HepG2 (cell line): Measurements from ENCODE around the gene EPN2. TPM values are rescaled to one million over a fixed set of nuclear protein-coding genes. Genes with fewer than 3 reads are reported as not detected.

ENCODE experiments used
- ASH2L ChIP-seq: fragments of 300-600, 200-600 bp; sonication (generic); IDR thresholded peaks from 2 replicates; pipeline ENCODE4 v1.7.0; 2017; ENCODE audit warnings: low read depth, mild to moderate bottlenecking, moderate library complexity, mixed read lengths, low read length; ENCODE audit not compliant: insufficient read length
- ATF7-NPFF ChIP-seq: sonication (generic); formaldehyde crosslinking; IDR thresholded peaks from 2 replicates; pipeline ENCODE4 v1.8.1; 2023; ENCODE audit warnings: mild to moderate bottlenecking, low read depth, missing genetic modification reagents, moderate library complexity
- CBFB ChIP-seq: sonication (generic); formaldehyde crosslinking; IDR thresholded peaks from 2 replicates; pipeline ENCODE4 v1.4.0; 2020; ENCODE audit warnings: missing genetic modification reagents
- GABPA ChIP-seq, 2 experiments: IDR thresholded peaks; 2 replicates each; pipeline ENCODE4 v1.6.1; 2011 to 2016; ENCODE audit warnings: low read depth in 2 of 2, low read length in 1 of 2, missing biosample characterization in 1 of 2, missing genetic modification characterization in 1 of 2
- GRHL1 ChIP-seq: sonication (generic); formaldehyde crosslinking; conservative IDR thresholded peaks from 2 replicates; pipeline ENCODE4 v1.8.0; 2022; ENCODE audit warnings: missing genetic modification reagents
- JARID2 ChIP-seq: sonication (generic); formaldehyde crosslinking; IDR thresholded peaks from 2 replicates; pipeline ENCODE4 v1.8.1; 2023; ENCODE audit warnings: missing genetic modification reagents, inconsistent platforms; ENCODE audit not compliant: insufficient replicate concordance
- PRDM15 ChIP-seq: sonication (generic); formaldehyde crosslinking; IDR thresholded peaks from 2 replicates; pipeline ENCODE4 v1.4.0; 2020; ENCODE audit warnings: missing genetic modification reagents
- SNRNP70 ChIP-seq: fragments of 200-400 bp; formaldehyde crosslinking; IDR thresholded peaks from 2 replicates; pipeline ENCODE4 v1.6.1; 2017; ENCODE audit warnings: mild to moderate bottlenecking, low read depth, low read length, moderate library complexity
- ZC3H13 ChIP-seq: sonication (generic); formaldehyde crosslinking; IDR thresholded peaks from 2 replicates; pipeline ENCODE4 v1.8.1; 2023; ENCODE audit warnings: mild to moderate bottlenecking, missing genetic modification reagents, moderate library complexity
- ZFP91 ChIP-seq: sonication (generic); formaldehyde crosslinking; IDR thresholded peaks from 2 replicates; pipeline ENCODE4 v1.9.0; 2022; ENCODE audit warnings: missing genetic modification reagents, mild to moderate bottlenecking, borderline replicate concordance
- ZFX ChIP-seq: sonication (generic); formaldehyde crosslinking; IDR thresholded peaks from 2 replicates; pipeline ENCODE4 v1.4.0; 2020; ENCODE audit warnings: mild to moderate bottlenecking, low read depth, missing genetic modification reagents, moderate library complexity
- ZFYVE20 ChIP-seq: sonication (generic); formaldehyde crosslinking; IDR thresholded peaks from 2 replicates; pipeline ENCODE4 v1.8.0; 2023; ENCODE audit warnings: low read depth, mild to moderate bottlenecking, moderate library complexity, missing genetic modification reagents, borderline replicate concordance
- ZNF569 ChIP-seq: sonication (generic); formaldehyde crosslinking; IDR thresholded peaks from 2 replicates; pipeline ENCODE4 v1.5.0; 2020; ENCODE audit warnings: mild to moderate bottlenecking, missing genetic modification reagents, moderate library complexity, borderline replicate concordance
- ZNF572 ChIP-seq: sonication (generic); formaldehyde crosslinking; IDR thresholded peaks from 2 replicates; pipeline ENCODE4 v1.5.1; 2020; ENCODE audit warnings: mild to moderate bottlenecking, missing genetic modification reagents
- ZNF713 ChIP-seq: sonication (generic); formaldehyde crosslinking; IDR thresholded peaks from 2 replicates; pipeline ENCODE4 v1.4.0; 2020; ENCODE audit warnings: mild to moderate bottlenecking, missing genetic modification reagents
- ZNF75D ChIP-seq: sonication (generic); formaldehyde crosslinking; IDR thresholded peaks from 2 replicates; pipeline ENCODE4 v1.8.1; 2023; ENCODE audit warnings: missing genetic modification reagents, mild to moderate bottlenecking, borderline replicate concordance
- ZNF777 ChIP-seq: sonication (generic); formaldehyde crosslinking; IDR thresholded peaks from 2 replicates; pipeline ENCODE4 v1.4.0; 2020; ENCODE audit warnings: missing genetic modification reagents
- polyA plus RNA-seq, 8 experiments: library from polyadenylated mRNA; depleted of rRNA in 3 of 8; stranded (reverse) in 7 of 8; unstranded in 1 of 8; fragments of >200 nt; fragmentation: Illumina TruSeq in 4 of 8; extraction: Trizol in 4 of 8; gene quantifications; 2 replicates each; pipeline versions ENCODE4 v1.2.1 to v1.2.3, GENCODE V29; 2011 to 2016; ENCODE audit warnings: low read depth in 4 of 8, missing spikeins in 1 of 8, mixed read lengths in 1 of 8; ENCODE audit not compliant: insufficient read depth in 1 of 8
- total RNA-seq, 5 experiments: library from RNA; depleted of rRNA; stranded (reverse); fragments of >200 nt; fragmentation: Illumina TruSeq; extraction: Trizol; gene quantifications; 2 replicates each; pipeline ENCODE4 v1.2.3, GENCODE V29; 2016; ENCODE audit warnings: low read depth in 1 of 5
- TF ChIP-seq, protein P1 (sequence below): sonication (generic); formaldehyde crosslinking; IDR thresholded peaks from 2 replicates; pipeline ENCODE4 v1.4.0; 2020; ENCODE audit warnings: missing genetic modification reagents

The EPN2 gene
- total and polyA plus RNA-seq, 2 of the 13 experiments (the other 11 are each of a cell fraction or from before 2014, with no cell fraction given): 7.8 to 19.2 TPM

- TF ChIP-seq ASH2L (peak; percentile 11), ZNF713 (no peak), ZNF572 (CRISPR knock-in tag) (no peak), ZC3H13 (CRISPR knock-in tag) (no peak), ZNF777 (CRISPR knock-in tag) (0 out of 2 replicates have a peak, but pooled peaks have one; percentile 41), JARID2 (CRISPR knock-in tag) (no peak), PRDM15 (CRISPR knock-in tag) (no peak), ATF7-NPFF (CRISPR knock-in tag) (0 out of 2 replicates have a peak, but pooled peaks have one; percentile 59), ZNF75D (no peak), ZNF569 (no peak), ZFP91 (CRISPR knock-in tag) (0 out of 2 replicates have a peak, but pooled peaks have one; percentile 14), ZFYVE20 (CRISPR knock-in tag) (no peak), ZFX (peak; percentile 19), GABPA (IDR thresholded peaks at IDR 0.05; ENCODE audit: low read depth, low read length) (no peak), GABPA (CRISPR knock-in tag; IDR thresholded peaks at IDR 0.05; ENCODE audit: low read depth) (no peak), CBFB (no peak), GRHL1 (CRISPR knock-in tag) (no peak), SNRNP70 (no peak)
- TF ChIP-seq, protein P1, sequence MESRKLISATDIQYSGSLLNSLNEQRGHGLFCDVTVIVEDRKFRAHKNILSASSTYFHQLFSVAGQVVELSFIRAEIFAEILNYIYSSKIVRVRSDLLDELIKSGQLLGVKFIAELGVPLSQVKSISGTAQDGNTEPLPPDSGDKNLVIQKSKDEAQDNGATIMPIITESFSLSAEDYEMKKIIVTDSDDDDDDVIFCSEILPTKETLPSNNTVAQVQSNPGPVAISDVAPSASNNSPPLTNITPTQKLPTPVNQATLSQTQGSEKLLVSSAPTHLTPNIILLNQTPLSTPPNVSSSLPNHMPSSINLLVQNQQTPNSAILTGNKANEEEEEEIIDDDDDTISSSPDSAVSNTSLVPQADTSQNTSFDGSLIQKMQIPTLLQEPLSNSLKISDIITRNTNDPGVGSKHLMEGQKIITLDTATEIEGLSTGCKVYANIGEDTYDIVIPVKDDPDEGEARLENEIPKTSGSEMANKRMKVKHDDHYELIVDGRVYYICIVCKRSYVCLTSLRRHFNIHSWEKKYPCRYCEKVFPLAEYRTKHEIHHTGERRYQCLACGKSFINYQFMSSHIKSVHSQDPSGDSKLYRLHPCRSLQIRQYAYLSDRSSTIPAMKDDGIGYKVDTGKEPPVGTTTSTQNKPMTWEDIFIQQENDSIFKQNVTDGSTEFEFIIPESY (CRISPR knock-in tag): no peak
Observed at GRCh38 chr17:19378416-19379360, 141.5 kb downstream of the EPN2 start, which contains the start of gene MAPK7 (continued).
